GM12874 (cell line): ENCODE measurements around the gene ZNF423.

ENCODE experiments used
- TF ChIP-seq, protein P1 (sequence below): IDR thresholded peaks from 2 replicates; pipeline ENCODE4 v1.5.1; 2011; ENCODE audit warnings: low read depth, mild to moderate bottlenecking, control low read depth, low read length, moderate library complexity; ENCODE audit not compliant: insufficient read depth

The ZNF423 gene

DNA sequence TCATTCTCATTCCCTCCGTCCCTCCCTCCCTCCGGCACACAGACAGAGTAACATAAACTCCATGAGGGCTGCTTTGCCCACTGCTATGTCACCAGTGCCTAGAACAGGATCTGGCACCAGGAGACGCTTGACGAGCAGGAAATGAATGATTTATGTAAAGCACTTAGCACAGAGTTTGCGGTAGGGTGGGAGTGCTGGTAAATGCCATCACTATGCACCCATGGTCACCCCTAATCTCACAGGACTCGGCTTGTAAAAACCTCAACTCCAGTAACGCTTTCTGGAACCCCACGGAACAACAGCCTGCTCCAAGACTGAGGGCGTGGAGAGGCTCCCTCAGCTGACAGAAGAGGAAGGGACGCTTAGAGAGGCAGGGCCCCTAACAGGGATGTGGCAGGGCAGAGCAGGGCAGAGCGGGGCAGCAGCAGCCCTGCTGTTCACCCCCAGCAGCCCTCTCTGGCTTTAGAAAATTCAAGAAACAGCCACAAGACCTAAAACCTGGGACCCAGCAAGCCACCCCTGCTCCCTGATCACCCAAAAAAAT, 325.4 kb downstream of the ZNF423 start:
- TF ChIP-seq, protein P1, sequence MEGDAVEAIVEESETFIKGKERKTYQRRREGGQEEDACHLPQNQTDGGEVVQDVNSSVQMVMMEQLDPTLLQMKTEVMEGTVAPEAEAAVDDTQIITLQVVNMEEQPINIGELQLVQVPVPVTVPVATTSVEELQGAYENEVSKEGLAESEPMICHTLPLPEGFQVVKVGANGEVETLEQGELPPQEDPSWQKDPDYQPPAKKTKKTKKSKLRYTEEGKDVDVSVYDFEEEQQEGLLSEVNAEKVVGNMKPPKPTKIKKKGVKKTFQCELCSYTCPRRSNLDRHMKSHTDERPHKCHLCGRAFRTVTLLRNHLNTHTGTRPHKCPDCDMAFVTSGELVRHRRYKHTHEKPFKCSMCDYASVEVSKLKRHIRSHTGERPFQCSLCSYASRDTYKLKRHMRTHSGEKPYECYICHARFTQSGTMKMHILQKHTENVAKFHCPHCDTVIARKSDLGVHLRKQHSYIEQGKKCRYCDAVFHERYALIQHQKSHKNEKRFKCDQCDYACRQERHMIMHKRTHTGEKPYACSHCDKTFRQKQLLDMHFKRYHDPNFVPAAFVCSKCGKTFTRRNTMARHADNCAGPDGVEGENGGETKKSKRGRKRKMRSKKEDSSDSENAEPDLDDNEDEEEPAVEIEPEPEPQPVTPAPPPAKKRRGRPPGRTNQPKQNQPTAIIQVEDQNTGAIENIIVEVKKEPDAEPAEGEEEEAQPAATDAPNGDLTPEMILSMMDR: no peak

DNA sequence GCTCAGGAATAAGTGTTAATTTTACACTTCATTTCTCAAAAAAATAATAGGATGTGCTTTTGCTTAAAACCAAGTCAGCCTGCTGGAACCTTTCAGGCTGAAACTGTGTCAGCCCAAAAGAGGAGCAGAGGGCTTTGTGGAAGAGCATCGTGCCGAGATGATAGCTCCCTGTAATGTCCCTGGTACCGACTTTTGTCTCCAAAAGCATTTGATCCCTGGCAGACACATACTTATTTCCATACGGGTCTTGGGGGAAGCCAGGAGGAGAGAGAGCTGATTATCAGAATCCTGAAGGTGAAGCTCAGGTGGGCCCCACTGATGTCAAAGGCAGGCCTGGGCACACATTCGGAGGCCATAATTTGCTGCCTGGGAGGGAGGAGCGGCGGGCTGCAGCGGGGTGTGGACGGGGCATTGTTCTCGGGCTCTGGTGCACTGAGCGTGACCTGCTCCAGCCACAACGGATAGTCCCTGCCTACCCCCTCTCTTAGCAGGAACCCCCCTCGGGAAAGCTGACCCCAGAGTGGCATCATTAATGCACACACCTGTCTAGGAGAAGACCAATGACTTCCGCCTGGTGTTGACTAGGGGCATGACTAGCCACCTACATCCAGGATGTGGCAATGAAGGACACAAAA, 326.4 kb downstream of the ZNF423 start:
- TF ChIP-seq, protein P1: no peak

DNA sequence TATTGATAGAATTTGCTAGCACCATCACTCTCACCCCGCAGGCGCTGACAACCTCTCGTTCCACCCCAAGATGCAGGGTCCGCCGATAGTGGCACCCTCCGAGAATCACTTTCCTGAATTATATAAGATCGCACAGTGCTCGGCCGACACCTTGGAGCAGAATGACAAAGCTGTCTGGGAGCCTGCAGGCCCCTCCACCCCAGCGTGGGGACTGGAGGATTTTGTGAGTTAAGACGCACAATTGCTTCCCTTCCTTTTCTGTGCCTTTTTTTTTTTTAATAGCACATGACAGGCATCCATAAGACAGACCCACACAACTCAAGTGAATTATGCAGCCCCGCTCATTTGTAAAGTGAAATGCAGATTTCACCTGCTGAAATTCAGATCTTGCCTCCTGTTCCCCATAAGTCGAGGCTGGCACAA, 327.0 kb downstream of the ZNF423 start:
- TF ChIP-seq, protein P1: no peak

DNA sequence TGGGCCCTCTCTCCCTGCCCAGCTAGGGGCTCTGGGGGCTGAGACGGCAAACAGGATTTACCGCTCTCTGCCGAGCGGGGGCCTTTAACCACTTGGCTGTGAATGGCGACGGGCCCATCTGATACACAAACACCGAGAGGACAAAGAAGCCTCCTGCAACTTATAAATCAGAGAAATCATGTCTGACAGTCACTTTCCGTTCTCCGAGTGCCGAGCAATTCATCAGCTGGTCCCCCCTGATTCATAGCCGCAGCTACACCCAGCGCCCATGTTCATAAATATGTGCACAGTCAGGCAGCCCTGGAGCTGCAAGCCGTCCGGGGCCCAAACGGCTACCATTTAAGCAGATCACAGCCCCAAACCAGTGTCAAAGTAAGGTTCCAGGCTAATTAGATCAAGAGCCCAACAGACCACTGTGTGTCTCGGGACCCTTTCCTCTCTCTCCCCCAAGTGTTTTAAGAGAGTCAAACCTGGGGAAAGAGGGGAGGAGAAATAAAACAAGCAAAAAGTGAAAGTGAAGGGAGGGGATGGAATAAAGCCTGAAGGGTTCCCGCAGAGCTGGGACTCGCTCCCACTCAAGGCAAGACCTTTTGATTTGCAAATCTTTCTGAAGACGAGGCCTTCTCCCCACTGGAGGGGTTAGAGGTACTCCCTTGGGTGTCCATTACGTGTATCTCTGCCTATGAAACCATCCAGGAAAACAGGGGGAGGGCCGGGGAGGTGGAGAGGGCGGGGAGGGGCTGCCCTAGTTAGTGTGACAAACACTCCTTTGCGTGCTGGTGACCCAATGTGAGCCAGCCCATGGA, 327.6 kb downstream of the ZNF423 start:
- TF ChIP-seq, protein P1: no peak

DNA sequence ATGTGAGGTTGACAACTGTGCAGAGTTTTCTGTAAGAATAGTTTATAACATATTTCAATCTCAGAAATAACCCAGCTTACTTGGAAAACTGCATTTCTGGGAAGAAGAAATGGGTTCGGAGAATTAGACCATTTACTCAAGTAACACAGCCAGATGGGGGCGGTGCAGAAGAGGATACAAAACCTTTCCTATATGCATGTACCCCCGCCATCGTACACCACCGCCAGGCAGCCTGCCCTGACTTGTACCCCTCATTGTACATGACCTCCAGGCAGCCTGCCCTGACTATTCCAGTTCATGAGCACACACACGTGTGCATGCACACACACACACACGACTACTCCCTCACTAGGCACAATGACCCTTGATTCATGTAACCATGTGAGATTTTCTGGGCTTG, 328.3 kb downstream of the ZNF423 start:
- TF ChIP-seq, protein P1: no peak

DNA sequence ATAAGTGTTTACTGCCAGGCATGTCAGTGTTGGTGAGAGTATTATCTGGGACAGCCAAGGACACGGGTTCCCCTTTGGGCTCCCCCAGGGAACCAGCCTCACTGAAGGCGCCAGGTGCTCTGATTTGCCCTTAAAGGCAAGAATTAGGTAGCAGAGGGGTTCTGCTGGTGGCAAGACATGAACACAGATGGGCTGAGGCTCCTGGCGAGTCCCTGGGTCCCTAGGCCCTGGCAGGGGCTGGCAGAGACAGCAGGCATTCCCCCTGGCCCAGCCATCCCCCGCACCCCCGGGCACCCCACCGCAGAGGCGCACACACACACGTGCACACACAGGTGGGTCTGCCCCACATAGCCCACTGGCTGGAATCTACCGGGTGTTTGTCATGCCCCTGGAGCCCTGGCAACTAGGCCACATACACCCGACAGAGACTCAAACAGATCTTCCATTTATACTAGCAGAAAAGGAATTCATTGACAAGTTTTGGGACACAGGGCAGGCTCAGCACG, 329.0 kb downstream of the ZNF423 start:
- TF ChIP-seq, protein P1: no peak

DNA sequence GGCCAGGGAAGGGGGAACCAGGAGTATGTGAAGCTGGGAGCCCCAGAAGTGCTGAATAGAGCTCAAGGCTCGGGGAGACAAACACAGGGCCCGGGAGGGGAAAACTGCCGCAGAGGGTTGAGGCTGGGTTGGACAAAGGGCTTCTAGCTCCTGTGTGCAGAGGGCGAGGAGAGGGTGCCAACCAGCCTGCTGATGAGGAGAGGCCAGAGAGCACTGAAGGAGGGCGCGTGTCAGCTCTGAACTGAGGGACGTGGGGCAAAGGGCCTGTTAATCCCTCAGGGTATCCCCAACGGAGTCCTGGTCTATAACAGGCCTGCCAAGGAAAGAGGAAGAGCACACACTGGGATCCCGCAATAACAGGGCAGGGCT, 331.0 kb downstream of the ZNF423 start:
- TF ChIP-seq, protein P1: no peak
